IPS-18a (cell line): Measurements from ENCODE around the gene C5orf34.
"Not testable (repeated sequence)": the region's sequence is repeated elsewhere in the genome, so short reads cannot be mapped to it uniquely, and the experiment has no call there.

Experiments
- H3K27ac ChIP-seq: one replicate; pipeline ENCODE4 v1.5.1; 2013; ENCODE audit warnings: low read length
- H3K27me3 ChIP-seq: one replicate; pipeline ENCODE4 v1.6.1; 2013; ENCODE audit warnings: mild to moderate bottlenecking, low read length; ENCODE audit not compliant: control insufficient read depth, insufficient read depth
- H3K36me3 ChIP-seq: one replicate; pipeline ENCODE4 v1.6.1; 2013; ENCODE audit warnings: low read depth, low read length; ENCODE audit not compliant: control insufficient read depth
- H3K4me1 ChIP-seq: one replicate; pipeline ENCODE4 v1.6.1; 2013; ENCODE audit warnings: low read depth, low read length; ENCODE audit not compliant: control insufficient read depth
- H3K4me3 ChIP-seq: one replicate; pipeline ENCODE4 v1.5.1; 2013; ENCODE audit warnings: low read length
- H3K9ac ChIP-seq: one replicate; pipeline ENCODE4 v1.6.1; 2013; ENCODE audit warnings: mild to moderate bottlenecking, low read length, moderate library complexity
- H3K9me3 ChIP-seq: one replicate; pipeline ENCODE4 v1.6.1; 2013; ENCODE audit warnings: low read depth, low read length; ENCODE audit not compliant: control insufficient read depth

C5orf34 gene

DNA sequence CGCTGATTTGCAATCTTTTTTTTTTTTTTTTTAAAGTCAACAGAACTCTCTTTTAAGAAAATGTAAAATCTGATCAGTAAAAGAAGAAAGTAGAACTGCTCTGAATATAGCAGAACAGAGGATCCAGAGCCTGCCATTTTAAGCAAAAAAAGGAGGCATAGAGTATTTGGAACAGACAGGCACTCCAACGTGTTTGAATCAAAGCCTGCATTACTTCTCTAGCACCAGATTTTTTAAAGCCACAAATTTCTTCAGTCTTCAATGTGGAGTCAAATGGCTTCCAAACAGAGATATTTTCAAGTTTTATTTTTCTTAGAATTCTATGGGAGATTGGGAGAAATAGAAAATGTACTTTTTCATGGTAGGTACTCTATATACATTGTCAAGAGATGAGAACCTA is 36.8 kb upstream of the C5orf34 start:
- Histone ChIP-seq H3K27ac (no peak overlapping the region), H3K9ac (no peak overlapping the region), H3K4me3 (no peak overlapping the region), H3K36me3 (peaks cover 64% of the 10 kb centered on the region), H3K9me3 (no peaks in the 10 kb centered on the region), H3K27me3 (no peaks in the 10 kb centered on the region), H3K4me1 (peaks cover 5% of the 10 kb centered on the region)

DNA sequence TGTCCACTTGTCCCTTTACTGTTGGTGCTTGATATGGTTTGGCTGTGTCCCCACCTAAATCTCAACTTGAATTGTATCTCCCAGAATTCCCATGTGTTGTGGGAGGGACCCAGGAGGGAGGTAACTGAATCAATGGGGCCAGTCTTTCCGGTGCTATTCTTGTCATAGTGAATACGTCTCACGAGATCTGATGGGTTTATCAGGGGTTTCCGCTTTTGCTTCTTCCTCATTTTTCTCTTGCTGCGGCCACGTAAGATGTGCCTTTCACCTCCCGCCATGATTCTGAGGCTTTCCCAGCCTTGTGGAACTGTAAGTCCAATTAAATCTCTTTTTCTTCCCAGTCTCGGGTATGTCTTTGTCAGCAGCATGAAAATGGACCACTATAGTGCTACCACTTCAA is 34.3 kb upstream of the C5orf34 start:
- not testable (repeated sequence) for H3K27ac ChIP-seq, H3K9me3 ChIP-seq, H3K4me3 ChIP-seq, H3K4me1 ChIP-seq, H3K9ac ChIP-seq, H3K27me3 ChIP-seq
- H3K36me3 ChIP-seq: peaks cover 75% of the 10 kb centered on the region

DNA sequence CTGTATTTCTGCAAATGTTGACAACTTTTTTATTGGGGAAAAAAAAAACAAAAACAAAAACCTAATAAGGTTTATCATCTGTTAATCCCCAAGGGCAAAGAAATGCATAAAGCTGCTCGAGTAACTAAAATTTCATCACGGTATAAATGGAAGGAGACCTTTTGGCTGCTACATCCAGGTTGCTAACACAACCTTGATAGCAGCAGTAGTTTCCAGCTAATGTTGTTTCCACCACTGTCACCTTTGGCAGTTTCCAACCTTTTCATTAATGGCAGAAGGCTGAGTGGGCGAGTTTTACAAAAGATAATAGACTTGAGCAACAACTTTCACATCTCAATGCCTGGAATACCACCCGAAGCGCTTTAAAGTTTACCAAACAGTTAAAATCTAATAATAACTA is 33.4 kb upstream of the C5orf34 start:
- H3K27me3 ChIP-seq: no peaks in the 10 kb centered on the region
- no peaks in the 10 kb centered on the region for H3K9me3 ChIP-seq
- H3K4me3 ChIP-seq: no peak overlapping the region
- no peak overlapping the region for H3K9ac ChIP-seq
- H3K36me3 ChIP-seq: peaks cover 73% of the 10 kb centered on the region
- no peak overlapping the region for H3K27ac ChIP-seq
- H3K4me1 ChIP-seq: no peaks in the 10 kb centered on the region

DNA sequence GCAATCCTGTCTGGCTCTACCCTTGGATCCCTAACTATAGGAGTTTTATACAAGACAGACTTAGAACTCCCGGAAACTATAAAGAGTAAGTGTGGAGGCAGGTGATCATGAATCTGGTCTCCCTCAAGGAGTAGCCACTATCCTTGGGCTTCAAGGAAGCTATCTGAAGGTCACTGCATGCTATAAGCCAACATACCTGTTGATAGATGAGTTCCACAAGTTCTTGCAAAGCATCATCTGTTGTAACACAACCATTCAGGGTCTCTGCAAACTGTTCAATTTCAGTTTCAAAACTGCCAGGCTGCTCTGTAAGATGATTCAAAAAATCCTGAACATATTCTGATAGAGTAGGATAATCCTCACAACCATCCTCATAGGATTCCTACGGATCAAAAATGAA is 32.6 kb upstream of the C5orf34 start:
- Histone ChIP-seq H3K4me3 (no peak overlapping the region), H3K27ac (no peak overlapping the region), H3K9ac (no peak overlapping the region), H3K4me1 (no peaks in the 10 kb centered on the region), H3K9me3 (no peaks in the 10 kb centered on the region), H3K36me3 (peaks cover 73% of the 10 kb centered on the region), H3K27me3 (no peaks in the 10 kb centered on the region)

DNA sequence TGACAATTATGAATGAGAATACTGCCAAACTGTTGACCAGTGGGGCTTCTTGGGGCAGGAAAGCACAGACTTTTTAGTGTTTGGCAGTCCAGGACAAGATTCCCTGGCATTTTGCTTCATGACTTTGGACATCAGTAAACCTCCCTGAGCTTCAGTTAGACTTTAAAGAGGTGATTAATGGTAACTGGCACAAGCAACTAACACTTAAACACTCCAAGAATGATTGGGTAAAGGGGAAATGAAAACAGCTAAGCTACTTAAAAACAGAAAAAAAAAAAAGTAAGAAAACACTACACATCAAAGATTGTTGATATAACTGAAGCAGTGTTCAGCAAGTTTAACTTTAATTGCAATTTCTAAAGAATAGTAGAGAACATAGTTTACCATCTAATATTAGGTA is 28.5 kb upstream of the C5orf34 start:
- H3K27ac ChIP-seq: no peak overlapping the region
- H3K9me3 ChIP-seq: no peaks in the 10 kb centered on the region
- H3K4me1 ChIP-seq: no peaks in the 10 kb centered on the region
- H3K9ac ChIP-seq: no peak overlapping the region
- H3K4me3 ChIP-seq: no peak overlapping the region
- peaks cover 80% of the 10 kb centered on the region for H3K36me3 ChIP-seq
- no peaks in the 10 kb centered on the region for H3K27me3 ChIP-seq

DNA sequence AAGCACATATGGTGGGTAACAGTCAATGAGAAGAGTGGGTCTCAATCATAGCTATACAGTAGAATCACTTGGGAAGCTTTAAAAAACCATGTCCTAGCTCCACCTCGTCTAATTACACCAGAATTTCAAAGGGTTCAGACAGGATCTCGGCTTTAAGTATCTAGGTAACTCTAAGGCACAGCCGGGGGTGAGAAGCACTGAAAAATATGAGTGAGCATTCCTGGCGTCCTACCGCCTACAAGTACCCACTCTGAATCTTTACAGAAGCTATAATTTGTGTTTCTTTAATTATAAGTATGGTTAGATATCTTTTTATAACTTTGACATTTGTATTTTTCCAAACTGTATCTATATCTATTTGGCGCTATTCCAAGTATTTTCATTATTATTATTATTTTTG is 25.8 kb upstream of the C5orf34 start:
- H3K4me3 ChIP-seq: no peak overlapping the region
- no peak overlapping the region for H3K9ac ChIP-seq
- H3K27me3 ChIP-seq: no peaks in the 10 kb centered on the region
- no peaks in the 10 kb centered on the region for H3K4me1 ChIP-seq
- no peaks in the 10 kb centered on the region for H3K9me3 ChIP-seq
- peaks cover 88% of the 10 kb centered on the region for H3K36me3 ChIP-seq
- no peak overlapping the region for H3K27ac ChIP-seq

DNA sequence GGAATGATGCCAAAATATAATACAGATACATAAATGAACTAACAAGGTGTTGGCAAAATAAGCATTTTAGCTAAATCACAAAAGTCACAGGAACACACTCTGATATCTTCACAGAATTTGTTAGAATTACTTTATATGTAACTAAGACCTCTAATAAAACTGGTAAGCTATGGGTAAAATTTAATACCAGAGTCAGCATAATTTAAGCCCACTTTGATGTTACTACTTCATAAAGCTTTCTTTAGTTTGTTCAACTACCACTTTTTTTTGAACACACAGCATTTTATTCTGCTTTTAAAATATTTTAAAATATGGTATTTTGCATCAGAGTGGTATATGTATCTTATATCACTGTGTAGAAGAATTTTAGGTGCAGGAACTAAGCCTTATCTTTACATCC is 22.0 kb upstream of the C5orf34 start:
- H3K4me1 ChIP-seq: no peaks in the 10 kb centered on the region
- no peak overlapping the region for H3K27ac ChIP-seq
- H3K27me3 ChIP-seq: no peaks in the 10 kb centered on the region
- H3K36me3 ChIP-seq: peaks cover 91% of the 10 kb centered on the region
- no peak overlapping the region for H3K9ac ChIP-seq
- H3K4me3 ChIP-seq: no peak overlapping the region
- no peaks in the 10 kb centered on the region for H3K9me3 ChIP-seq

DNA sequence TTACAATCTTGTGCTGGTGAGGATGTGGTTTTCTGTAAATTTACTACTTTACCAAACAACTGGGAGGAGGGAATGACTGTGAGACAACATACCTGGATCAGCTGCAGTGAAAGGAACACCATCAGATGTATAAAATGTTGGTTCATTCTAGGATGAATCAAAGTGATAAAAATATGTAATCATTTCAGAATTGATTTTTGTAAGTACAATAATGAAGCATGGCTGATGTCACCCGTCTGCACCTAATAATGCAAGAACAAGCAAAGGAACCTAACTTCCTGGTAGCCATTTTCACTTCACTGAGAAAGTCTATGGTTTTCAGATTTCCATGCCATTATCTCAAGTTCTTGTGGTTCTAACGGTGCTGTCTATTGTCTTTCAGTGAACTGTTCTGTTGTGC is 18.7 kb upstream of the C5orf34 start:
- Histone ChIP-seq H3K36me3 (peaks cover 97% of the 10 kb centered on the region), H3K27ac (no peak overlapping the region), H3K9me3 (no peaks in the 10 kb centered on the region)

DNA sequence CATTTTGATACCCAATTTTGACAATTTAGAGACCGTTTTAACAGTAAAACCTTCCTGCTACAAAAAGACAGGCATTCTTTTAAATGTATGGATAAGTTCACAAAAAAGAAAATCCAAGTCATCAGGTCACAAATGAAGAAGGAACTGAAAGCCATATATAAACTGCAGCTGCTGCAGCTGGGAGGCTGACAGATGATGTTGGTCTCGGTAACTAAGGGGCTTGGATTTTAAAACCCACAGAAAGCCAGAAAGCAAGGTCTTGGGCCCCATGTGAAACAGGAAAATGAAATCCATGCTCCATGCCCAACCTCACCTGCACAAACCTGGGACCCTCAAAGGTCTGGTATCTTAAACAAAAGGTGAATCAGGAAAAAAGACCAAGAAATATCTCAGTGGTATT is 15.7 kb upstream of the C5orf34 start:
- Histone ChIP-seq H3K9ac (no peak overlapping the region), H3K27ac (no peak overlapping the region), H3K27me3 (no peaks in the 10 kb centered on the region), H3K4me1 (no peaks in the 10 kb centered on the region), H3K9me3 (no peaks in the 10 kb centered on the region), H3K36me3 (peaks cover 85% of the 10 kb centered on the region), H3K4me3 (no peak overlapping the region)

More for the DNA sequence above, 18.7 kb upstream of the C5orf34 start:
- no peaks in the 10 kb centered on the region for H3K4me1 ChIP-seq
- no peaks in the 10 kb centered on the region for H3K27me3 ChIP-seq
- H3K9ac ChIP-seq: no peak overlapping the region
- no peak overlapping the region for H3K4me3 ChIP-seq

DNA sequence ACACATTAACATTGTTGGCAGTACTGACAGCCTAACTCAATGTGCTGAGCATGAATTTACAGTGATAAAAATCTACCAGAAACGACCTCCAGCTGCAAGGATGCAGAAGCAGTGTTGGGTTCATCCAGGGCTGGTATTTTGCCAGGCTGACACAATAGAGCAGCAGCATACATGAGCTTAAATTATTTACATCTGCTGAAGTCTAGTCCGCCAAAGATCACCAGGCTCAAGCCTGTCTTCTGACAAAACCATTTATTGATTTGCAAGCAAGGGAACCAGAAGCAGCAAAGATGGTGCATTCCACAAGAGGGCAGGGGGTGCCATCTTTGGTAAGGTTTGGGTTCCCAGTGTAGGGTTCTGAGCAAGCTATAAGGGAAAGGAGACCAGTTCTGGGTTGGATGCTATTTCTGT is 8.7 kb upstream of the C5orf34 start:
- Histone ChIP-seq H3K36me3 (peaks cover 26% of the 10 kb centered on the region), H3K4me1 (no peaks in the 10 kb centered on the region), H3K4me3 (no peak overlapping the region), H3K27me3 (no peaks in the 10 kb centered on the region), H3K9me3 (no peaks in the 10 kb centered on the region), H3K27ac (no peak overlapping the region), H3K9ac (no peak overlapping the region)

DNA sequence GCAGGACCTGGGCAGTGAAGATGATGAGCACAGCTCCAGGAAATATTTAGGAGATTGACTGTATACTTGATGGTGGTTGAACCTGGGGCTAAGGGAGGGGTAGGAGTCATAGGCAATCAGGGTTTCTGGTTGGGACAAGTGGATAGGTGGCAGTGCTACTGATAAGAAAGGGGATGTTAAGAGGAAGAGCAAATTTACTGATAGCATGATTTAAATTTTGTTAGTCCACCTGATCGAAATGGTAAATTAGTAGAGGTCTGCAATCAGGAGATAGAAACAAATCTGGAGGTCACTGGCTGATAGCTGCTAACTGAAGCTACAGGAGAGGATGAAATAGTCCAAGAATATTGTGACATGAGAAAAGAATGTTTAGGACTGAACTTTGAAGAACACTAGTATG is 5.7 kb upstream of the C5orf34 start:
- H3K27ac ChIP-seq: no peak overlapping the region
- no peak overlapping the region for H3K4me3 ChIP-seq
- no peaks in the 10 kb centered on the region for H3K27me3 ChIP-seq

DNA sequence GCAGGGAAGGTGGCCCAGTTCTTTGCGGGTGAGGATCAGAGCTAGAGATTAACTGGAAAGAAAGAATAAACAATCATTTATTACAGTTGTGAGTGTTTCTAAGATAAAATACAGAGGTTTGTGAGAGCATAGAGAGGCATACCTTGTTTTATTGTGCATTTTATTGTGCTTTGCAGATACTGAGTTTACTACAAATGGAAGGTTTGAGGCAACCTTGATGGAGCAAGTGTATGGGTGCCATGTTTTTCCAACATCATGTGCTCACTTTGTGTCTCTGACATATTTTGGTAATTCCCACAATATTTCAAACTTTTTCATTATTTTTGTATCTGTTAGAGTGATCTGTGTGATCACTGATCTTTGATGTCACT is 715 bp upstream of the C5orf34 start:
- Histone ChIP-seq H3K27ac (peak overlapping the region; percentile 71), H3K4me3 (peak overlapping the region; percentile 98), H3K9me3 (no peaks in the 10 kb centered on the region), H3K4me1 (no peaks in the 10 kb centered on the region), H3K27me3 (no peaks in the 10 kb centered on the region), H3K9ac (peak overlapping the region; percentile 98), H3K36me3 (no peaks in the 10 kb centered on the region)

More for the DNA sequence above, 5.7 kb upstream of the C5orf34 start:
- Histone ChIP-seq H3K9me3 (no peaks in the 10 kb centered on the region), H3K9ac (no peak overlapping the region), H3K36me3 (peaks cover 9% of the 10 kb centered on the region), H3K4me1 (no peaks in the 10 kb centered on the region)

DNA sequence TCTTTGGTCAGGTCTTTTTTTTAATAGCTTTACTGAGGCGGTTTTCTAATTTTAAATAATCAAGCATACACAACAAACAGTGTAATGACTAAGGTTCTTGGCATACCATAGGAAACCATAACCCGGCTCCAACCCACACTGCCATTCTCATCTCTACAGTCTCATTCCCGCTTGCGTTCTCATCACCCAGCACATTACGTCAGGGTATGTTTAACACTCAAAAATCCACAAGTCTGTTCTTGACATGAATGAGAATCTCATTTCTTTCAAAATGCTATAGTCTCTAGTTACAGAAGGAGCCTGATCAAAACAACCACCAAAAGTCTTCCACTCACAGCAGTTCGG is 505 bp downstream of the C5orf34 start:
- H3K27ac ChIP-seq: peak overlapping the region; percentile 95

More for the DNA sequence above, 505 bp downstream of the C5orf34 start:
- Histone ChIP-seq H3K36me3 (no peaks in the 10 kb centered on the region), H3K4me1 (no peaks in the 10 kb centered on the region), H3K27me3 (no peaks in the 10 kb centered on the region), H3K4me3 (peak overlapping the region; percentile 98), H3K9ac (peak overlapping the region; percentile 98), H3K9me3 (no peaks in the 10 kb centered on the region)
